ENCODE data around the gene CLBA1. TPM values are rescaled to one million over a fixed set of nuclear protein-coding genes. Genes with fewer than 3 reads are reported as not detected.

The CLBA1 gene
- total and polyA plus RNA-seq, 8 donors = 4.7 to 32.5 (median 7.2) TPM

DNA sequence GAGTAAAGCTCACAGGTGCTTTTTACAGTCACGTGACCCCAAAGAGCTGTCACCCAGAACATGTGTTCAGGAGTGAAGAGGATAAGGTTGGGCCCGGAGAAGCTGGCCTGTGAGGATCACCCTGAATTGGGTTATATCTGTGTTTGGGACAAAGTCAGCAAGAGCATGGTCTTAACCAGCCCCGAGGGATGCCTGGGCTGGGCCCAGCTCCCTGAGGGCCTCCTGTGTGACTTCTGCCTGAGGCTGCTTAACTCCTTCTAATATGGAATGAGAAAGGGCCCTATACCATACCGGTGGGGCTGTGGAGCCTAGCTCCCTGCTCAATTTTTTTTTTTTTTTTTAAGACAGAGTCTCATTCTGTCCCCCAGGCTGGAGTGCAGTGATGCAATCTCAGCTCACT is 32.8 kb downstream of the CLBA1 start:
- WGBS, 2 donors = 85 to 90% methylated on average over 4 of the region's 4 CpGs
- Histone ChIP-seq H3K27ac (no peak overlapping the region), H3K36me3 (no peaks in the 10 kb centered on the region), H3K4me3 (no peak overlapping the region), H3K4me1 (peaks cover 0 to 14% (median 7%) of the 10 kb centered on the region in 3 donors), H3K9me3 (no peaks in the 10 kb centered on the region), H3K27me3 (no peaks in the 10 kb centered on the region)
- no peak for ATAC-seq
- no peak for DNase-seq
- no peak for FAIRE-seq
- intact Hi-C loops (cut with DNase I) = no loop called here
- no peak for TF ChIP-seq CTCF (IDR thresholded peaks at IDR 0.05)

GRCh38 chr14:105019861-105020814 is 34.5 kb downstream of the CLBA1 start:
- peak in 1 of 4 donors; percentile 12 for ATAC-seq

GRCh38 chr14:105020815-105021655 is 35.4 kb downstream of the CLBA1 start, which contains the start of gene CDCA4:
TSS of gene CDCA4 (minus strand) at chr14:105021083. CDS start at chr14:105011929, 9,154 bp downstream.
- DNase-seq = peak; percentile 94 to 99 (median 98)
- 0 to 1% methylated on average over 49 to 115 of the region's 115 CpGs for WGBS, 2 donors
- no peaks in the 10 kb centered on the region for H3K9me3 ChIP-seq
- no peaks in the 10 kb centered on the region for H3K27me3 ChIP-seq
- ATAC-seq = peak; percentile 93 to 96 (median 94)
- H3K36me3 ChIP-seq = no peaks in the 10 kb centered on the region
- peaks cover 0 to 14% (median 7%) of the 10 kb centered on the region in 3 donors for H3K4me1 ChIP-seq
- peak within 1 kb of the TSS; percentile 23 to 73 (median 70) for H3K27ac ChIP-seq
- no peak for TF ChIP-seq CTCF (IDR thresholded peaks at IDR 0.05)
- FAIRE-seq = no peak
- intact Hi-C loops (cut with DNase I) = no loop called here
- H3K4me3 ChIP-seq = peak within 1 kb of the TSS; percentile 87 to 96 (median 92)

More at GRCh38 chr14:105019861-105020814, 34.5 kb downstream of the CLBA1 start:
- FAIRE-seq = no peak
- peak in 4 of 6 donors; percentile 19 to 73 (median 38) for DNase-seq
- no peak for TF ChIP-seq CTCF (IDR thresholded peaks at IDR 0.05)
- Histone ChIP-seq H3K27me3 (no peaks in the 10 kb centered on the region), H3K4me1 (peaks cover 0 to 14% (median 7%) of the 10 kb centered on the region in 3 donors), H3K4me3 (peak overlapping the region; percentile 87 to 96 (median 92)), H3K36me3 (no peaks in the 10 kb centered on the region), H3K9me3 (no peaks in the 10 kb centered on the region), H3K27ac (peak overlapping the region in 3 of 4 donors; percentile 59 to 73 (median 68))
- 7 to 11% methylated on average over 56 to 75 of the region's 75 CpGs for WGBS, 2 donors
- intact Hi-C loops (cut with DNase I) = no loop called here

DNA sequence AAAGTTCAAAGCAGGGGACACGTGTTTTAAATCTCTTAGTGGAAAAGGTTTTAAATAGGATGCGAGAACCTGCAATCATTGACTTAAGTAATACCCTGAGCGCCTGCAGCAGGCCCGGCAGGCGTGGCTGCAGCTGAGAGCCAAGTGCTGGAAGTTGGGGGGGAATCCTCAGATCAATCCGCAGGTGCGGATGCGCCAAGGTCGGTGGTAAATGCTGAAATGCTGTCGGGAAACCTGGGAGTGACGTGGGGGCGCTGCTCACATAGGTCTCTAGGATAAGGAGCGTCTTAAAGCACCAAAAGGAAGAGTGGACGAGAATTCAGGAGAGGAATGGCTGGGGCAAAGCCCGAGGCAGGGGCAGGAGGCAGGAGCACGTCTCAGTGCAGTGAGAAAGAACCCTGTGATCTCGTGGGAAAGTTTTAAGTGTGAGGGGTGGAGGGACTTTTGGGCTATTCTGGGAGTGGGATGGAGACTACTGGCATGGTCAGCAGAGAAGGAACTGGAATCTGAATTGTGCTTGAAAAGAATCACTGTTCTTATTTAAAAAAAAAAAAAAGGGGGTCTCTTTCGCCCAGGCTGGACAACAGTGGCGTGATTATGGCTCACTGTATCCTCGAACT is 36.2 kb downstream of the CLBA1 start:
- FAIRE-seq (no peak), ATAC-seq (peak in 3 of 4 donors; percentile 1 to 10 (median 7)), DNase-seq (peak in 5 of 6 donors; percentile 23 to 60 (median 56))
- Histone ChIP-seq H3K9me3 (no peaks in the 10 kb centered on the region), H3K27ac (peak overlapping the region; percentile 23 to 72 (median 68)), H3K27me3 (no peaks in the 10 kb centered on the region), H3K4me1 (peaks cover 0 to 14% (median 7%) of the 10 kb centered on the region in 3 donors), H3K4me3 (peak overlapping the region; percentile 43 to 79 (median 46)), H3K36me3 (no peaks in the 10 kb centered on the region)
- no peak for TF ChIP-seq CTCF (IDR thresholded peaks at IDR 0.05)
- intact Hi-C loops (cut with DNase I) = no loop called here
- WGBS, 2 donors = 8% methylated on average over 20 of the region's 20 CpGs

Data from pancreas (tissue), 10 donors.